ENCODE results near the gene TNK1.

TNK1 gene

DNA sequence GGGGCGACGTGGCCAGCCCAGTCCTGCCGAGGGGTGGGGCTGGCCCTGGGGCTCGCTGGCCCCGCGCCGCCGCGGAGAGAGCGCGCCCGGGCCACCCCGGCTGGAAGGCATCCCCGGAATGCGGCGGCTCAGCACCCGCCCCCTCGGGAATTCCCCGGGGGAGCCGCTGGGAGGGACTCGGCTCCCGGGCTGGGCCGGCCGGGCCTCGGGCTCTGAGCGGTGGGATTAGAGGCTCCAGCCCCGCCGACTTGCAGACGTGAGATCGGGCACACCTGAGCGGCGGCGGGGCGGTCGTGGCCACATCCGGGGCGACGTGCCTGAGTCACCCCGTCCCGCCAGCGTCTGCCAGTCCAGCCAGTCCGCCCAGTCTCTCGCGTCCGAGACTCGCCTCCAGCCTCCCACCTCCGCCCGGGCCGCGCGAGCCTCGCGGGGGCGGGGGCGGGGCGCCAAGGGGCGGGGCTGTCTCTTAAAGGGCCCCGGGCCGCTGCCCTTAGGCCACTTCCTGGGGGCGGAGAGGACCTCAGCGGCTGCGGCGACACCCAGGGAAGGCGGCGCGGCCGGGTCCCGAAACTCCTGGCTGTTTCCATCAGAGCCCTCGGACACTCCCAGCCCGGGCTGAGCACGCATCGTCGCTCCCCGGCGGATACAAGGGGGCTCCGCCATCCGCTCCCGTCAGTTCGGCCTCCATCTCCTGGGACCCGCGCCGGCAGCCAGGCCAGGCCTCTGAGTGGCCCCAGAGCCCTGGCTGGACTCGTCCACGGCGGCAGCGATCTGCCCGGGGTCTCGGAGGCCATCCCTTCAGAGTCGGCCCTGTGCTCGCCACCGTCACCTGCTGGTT, 29.0 kb upstream of the TNK1 start, which contains the start of gene KCTD11 (continued):
- TF ChIP-seq, protein P1, sequence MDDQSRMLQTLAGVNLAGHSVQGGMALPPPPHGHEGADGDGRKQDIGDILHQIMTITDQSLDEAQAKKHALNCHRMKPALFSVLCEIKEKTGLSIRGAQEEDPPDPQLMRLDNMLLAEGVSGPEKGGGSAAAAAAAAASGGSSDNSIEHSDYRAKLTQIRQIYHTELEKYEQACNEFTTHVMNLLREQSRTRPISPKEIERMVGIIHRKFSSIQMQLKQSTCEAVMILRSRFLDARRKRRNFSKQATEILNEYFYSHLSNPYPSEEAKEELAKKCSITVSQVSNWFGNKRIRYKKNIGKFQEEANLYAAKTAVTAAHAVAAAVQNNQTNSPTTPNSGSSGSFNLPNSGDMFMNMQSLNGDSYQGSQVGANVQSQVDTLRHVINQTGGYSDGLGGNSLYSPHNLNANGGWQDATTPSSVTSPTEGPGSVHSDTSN (CRISPR knock-in tag; IDR thresholded peaks at IDR 0.05) = 0 out of 2 replicates have a peak, but pooled peaks have one; percentile 39
- TF ChIP-seq ZNF292 (tag by site-specific recombination; IDR thresholded peaks at IDR 0.05; ENCODE audit: borderline replicate concordance, low read depth) = no peak
- TF ChIP-seq ZNF391 (tag by site-specific recombination; IDR thresholded peaks at IDR 0.05; ENCODE audit: borderline replicate concordance, low read depth) = no peak
- TF ChIP-seq ZNF146 (tag by site-specific recombination; IDR thresholded peaks at IDR 0.05) = no peak
- TF ChIP-seq ZNF626 (tag by site-specific recombination; IDR thresholded peaks at IDR 0.05) = no peak
- no peak for TF ChIP-seq ZNF664 (tag by site-specific recombination; IDR thresholded peaks at IDR 0.05)
- no peak for TF ChIP-seq ZNF211 (tag by site-specific recombination; IDR thresholded peaks at IDR 0.05; ENCODE audit: low read depth)
- TF ChIP-seq, protein P2, sequence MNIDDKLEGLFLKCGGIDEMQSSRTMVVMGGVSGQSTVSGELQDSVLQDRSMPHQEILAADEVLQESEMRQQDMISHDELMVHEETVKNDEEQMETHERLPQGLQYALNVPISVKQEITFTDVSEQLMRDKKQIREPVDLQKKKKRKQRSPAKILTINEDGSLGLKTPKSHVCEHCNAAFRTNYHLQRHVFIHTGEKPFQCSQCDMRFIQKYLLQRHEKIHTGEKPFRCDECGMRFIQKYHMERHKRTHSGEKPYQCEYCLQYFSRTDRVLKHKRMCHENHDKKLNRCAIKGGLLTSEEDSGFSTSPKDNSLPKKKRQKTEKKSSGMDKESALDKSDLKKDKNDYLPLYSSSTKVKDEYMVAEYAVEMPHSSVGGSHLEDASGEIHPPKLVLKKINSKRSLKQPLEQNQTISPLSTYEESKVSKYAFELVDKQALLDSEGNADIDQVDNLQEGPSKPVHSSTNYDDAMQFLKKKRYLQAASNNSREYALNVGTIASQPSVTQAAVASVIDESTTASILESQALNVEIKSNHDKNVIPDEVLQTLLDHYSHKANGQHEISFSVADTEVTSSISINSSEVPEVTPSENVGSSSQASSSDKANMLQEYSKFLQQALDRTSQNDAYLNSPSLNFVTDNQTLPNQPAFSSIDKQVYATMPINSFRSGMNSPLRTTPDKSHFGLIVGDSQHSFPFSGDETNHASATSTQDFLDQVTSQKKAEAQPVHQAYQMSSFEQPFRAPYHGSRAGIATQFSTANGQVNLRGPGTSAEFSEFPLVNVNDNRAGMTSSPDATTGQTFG (tag by site-specific recombination; IDR thresholded peaks at IDR 0.05; ENCODE audit: borderline replicate concordance) = no peak
- TF ChIP-seq ZNF202 (tag by site-specific recombination; IDR thresholded peaks at IDR 0.05; ENCODE audit: borderline replicate concordance) = no peak
- TF ChIP-seq, protein P3, sequence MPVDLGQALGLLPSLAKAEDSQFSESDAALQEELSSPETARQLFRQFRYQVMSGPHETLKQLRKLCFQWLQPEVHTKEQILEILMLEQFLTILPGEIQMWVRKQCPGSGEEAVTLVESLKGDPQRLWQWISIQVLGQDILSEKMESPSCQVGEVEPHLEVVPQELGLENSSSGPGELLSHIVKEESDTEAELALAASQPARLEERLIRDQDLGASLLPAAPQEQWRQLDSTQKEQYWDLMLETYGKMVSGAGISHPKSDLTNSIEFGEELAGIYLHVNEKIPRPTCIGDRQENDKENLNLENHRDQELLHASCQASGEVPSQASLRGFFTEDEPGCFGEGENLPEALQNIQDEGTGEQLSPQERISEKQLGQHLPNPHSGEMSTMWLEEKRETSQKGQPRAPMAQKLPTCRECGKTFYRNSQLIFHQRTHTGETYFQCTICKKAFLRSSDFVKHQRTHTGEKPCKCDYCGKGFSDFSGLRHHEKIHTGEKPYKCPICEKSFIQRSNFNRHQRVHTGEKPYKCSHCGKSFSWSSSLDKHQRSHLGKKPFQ (tag by site-specific recombination; IDR thresholded peaks at IDR 0.05) = no peak
- no peak for TF ChIP-seq ZNF529 (tag by site-specific recombination; IDR thresholded peaks at IDR 0.05; ENCODE audit: insufficient replicate concordance)
- TF ChIP-seq ZNF184 (tag by site-specific recombination; IDR thresholded peaks at IDR 0.05) = no peak
- TF ChIP-seq ZNF514 (tag by site-specific recombination; IDR thresholded peaks at IDR 0.05) = no peak
- TF ChIP-seq ZNF473 (tag by site-specific recombination; IDR thresholded peaks at IDR 0.05) = no peak
- TF ChIP-seq, protein P4, sequence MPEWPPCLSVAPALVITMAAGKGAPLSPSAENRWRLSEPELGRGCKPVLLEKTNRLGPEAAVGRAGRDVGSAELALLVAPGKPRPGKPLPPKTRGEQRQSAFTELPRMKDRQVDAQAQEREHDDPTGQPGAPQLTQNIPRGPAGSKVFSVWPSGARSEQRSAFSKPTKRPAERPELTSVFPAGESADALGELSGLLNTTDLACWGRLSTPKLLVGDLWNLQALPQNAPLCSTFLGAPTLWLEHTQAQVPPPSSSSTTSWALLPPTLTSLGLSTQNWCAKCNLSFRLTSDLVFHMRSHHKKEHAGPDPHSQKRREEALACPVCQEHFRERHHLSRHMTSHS (tag by site-specific recombination; IDR thresholded peaks at IDR 0.05) = no peak
- no peak for TF ChIP-seq ZNF624 (tag by site-specific recombination; IDR thresholded peaks at IDR 0.05)
- TF ChIP-seq, protein P5, sequence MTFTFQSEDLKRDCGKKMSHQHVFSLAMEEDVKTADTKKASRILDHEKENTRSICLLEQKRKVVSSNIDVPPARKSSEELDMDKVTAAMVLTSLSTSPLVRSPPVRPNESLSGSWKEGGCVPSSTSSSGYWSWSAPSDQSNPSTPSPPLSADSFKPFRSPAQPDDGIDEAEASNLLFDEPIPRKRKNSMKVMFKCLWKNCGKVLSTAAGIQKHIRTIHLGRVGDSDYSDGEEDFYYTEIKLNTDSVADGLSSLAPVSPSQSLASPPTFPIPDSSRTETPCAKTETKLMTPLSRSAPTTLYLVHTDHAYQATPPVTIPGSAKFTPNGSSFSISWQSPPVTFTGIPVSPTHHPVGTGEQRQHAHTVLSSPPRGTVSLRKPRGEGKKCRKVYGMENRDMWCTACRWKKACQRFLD (tag by site-specific recombination; IDR thresholded peaks at IDR 0.05) = no peak
- TF ChIP-seq ZIC2 (tag by site-specific recombination; IDR thresholded peaks at IDR 0.05) = no peak
- no peak for TF ChIP-seq RBAK (tag by site-specific recombination; IDR thresholded peaks at IDR 0.05)
- TF ChIP-seq KLF8 (tag by site-specific recombination; IDR thresholded peaks at IDR 0.05) = peak; percentile 92
- peak; percentile 78 for TF ChIP-seq ZEB2 (tag by site-specific recombination; IDR thresholded peaks at IDR 0.05)
- no peak for TF ChIP-seq ZNF175 (tag by site-specific recombination; IDR thresholded peaks at IDR 0.05)
- TF ChIP-seq ZNF558 (tag by site-specific recombination; IDR thresholded peaks at IDR 0.05) = no peak
- TF ChIP-seq KLF10 (tag by site-specific recombination; IDR thresholded peaks at IDR 0.05) = peak; percentile 97
- no peak for TF ChIP-seq ZNF561 (tag by site-specific recombination; IDR thresholded peaks at IDR 0.05; ENCODE audit: borderline replicate concordance)
- no peak for TF ChIP-seq ZNF140 (tag by site-specific recombination; IDR thresholded peaks at IDR 0.05)
- TF ChIP-seq ZNF324 (tag by site-specific recombination; IDR thresholded peaks at IDR 0.05) = no peak; the same call in 1 of the 2 replicates
- TF ChIP-seq ZNF155 (tag by site-specific recombination; IDR thresholded peaks at IDR 0.05) = no peak
- TF ChIP-seq, protein P6, sequence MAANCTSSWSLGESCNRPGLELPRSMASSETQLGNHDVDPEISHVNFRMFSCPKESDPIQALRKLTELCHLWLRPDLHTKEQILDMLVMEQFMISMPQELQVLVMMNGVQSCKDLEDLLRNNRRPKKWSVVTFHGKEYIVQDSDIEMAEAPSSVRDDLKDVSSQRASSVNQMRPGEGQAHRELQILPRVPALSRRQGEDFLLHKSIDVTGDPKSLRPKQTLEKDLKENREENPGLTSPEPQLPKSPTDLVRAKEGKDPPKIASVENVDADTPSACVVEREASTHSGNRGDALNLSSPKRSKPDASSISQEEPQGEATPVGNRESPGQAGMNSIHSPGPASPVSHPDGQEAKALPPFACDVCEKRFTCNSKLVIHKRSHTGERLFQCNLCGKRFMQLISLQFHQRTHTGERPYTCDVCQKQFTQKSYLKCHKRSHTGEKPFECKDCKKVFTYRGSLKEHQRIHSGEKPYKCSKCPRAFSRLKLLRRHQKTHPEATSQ (tag by site-specific recombination; IDR thresholded peaks at IDR 0.05) = 0 out of 2 replicates have a peak, but pooled peaks have one; percentile 24
- no peak for TF ChIP-seq ZNF768 (tag by site-specific recombination; IDR thresholded peaks at IDR 0.05)
- TF ChIP-seq ZNF302 (tag by site-specific recombination; IDR thresholded peaks at IDR 0.05; ENCODE audit: low read depth) = no peak
- TF ChIP-seq KLF16 (tag by site-specific recombination; IDR thresholded peaks at IDR 0.05) = peak; percentile 83
- no peak for TF ChIP-seq ZBTB48 (tag by site-specific recombination; IDR thresholded peaks at IDR 0.05)

Measured in HEK293 (cell line).